GM23248 (cell line): ENCODE measurements around the gene JHY.

Experiments used
- EZH2 ChIP-seq: fragments of 200-600 bp; sonication (generic); IDR thresholded peaks from 2 replicates; pipeline ENCODE4 v1.6.1; 2018; ENCODE audit warnings: antibody characterized with exemption, mild to moderate bottlenecking; ENCODE audit not compliant: insufficient read depth, poor library complexity, severe bottlenecking
- EZH2phosphoT487 ChIP-seq: fragments of 200-600 bp; sonication (generic); IDR thresholded peaks from 2 replicates; pipeline ENCODE4 v1.6.1; 2018; ENCODE audit warnings: antibody characterized with exemption, moderate library complexity, mild to moderate bottlenecking, low read depth; ENCODE audit not compliant: insufficient read depth

GRCh38 chr11:122933416-122933815, 50.9 kb downstream of the JHY start:
- TF ChIP-seq EZH2phosphoT487 (no peak), EZH2 (no peak)
